Measurements from ENCODE around the gene KRT33B. TPM values are rescaled to one million over a fixed set of nuclear protein-coding genes. Genes with fewer than 3 reads are reported as not detected.
"Not testable (repeated sequence)": the region's sequence is repeated elsewhere in the genome, so short reads cannot be mapped to it uniquely, and the experiment has no call there.

Gene KRT33B
- total RNA-seq, 1 donor: under 0.01 TPM

DNA sequence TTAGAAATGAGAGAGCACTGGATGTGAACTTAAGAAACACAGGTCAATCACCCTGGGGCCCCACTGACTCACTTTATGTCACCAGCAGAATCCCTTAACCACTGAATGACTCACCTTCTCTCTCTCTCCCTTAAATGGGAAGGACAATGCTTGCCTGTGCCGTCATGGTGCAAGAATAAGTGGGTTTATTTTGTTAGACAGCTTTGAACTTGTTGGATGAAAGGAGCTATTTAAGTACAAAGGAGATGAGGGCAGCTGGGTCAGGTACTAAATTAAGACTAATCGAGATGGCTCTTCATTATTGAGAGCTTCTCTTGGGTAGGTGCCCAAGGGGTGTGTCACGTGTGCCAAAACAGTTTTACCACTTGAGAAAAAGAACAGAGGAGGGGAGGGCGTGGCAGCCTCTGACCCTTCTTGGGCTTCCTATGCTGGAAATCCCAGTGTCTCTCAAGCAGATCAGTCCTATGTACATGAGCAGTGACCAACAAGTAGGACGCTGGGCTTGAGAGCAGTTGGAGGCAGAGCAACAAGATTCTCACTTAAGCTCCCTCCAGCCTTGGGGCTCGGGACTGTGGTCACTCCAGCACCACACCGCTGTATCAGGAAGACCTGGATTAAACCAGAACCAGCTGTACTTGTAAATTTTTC is 34.5 kb upstream of the KRT33B start:
- no peak overlapping the region for H3K4me3 ChIP-seq (ENCODE audit: low read depth, low read length)
- TF ChIP-seq, protein P1, sequence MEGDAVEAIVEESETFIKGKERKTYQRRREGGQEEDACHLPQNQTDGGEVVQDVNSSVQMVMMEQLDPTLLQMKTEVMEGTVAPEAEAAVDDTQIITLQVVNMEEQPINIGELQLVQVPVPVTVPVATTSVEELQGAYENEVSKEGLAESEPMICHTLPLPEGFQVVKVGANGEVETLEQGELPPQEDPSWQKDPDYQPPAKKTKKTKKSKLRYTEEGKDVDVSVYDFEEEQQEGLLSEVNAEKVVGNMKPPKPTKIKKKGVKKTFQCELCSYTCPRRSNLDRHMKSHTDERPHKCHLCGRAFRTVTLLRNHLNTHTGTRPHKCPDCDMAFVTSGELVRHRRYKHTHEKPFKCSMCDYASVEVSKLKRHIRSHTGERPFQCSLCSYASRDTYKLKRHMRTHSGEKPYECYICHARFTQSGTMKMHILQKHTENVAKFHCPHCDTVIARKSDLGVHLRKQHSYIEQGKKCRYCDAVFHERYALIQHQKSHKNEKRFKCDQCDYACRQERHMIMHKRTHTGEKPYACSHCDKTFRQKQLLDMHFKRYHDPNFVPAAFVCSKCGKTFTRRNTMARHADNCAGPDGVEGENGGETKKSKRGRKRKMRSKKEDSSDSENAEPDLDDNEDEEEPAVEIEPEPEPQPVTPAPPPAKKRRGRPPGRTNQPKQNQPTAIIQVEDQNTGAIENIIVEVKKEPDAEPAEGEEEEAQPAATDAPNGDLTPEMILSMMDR (IDR thresholded peaks at IDR 0.05; ENCODE audit: insufficient read depth, low read depth, low read length): no peak
- peak; percentile 86 for DNase-seq (ENCODE audit: low read depth)

DNA sequence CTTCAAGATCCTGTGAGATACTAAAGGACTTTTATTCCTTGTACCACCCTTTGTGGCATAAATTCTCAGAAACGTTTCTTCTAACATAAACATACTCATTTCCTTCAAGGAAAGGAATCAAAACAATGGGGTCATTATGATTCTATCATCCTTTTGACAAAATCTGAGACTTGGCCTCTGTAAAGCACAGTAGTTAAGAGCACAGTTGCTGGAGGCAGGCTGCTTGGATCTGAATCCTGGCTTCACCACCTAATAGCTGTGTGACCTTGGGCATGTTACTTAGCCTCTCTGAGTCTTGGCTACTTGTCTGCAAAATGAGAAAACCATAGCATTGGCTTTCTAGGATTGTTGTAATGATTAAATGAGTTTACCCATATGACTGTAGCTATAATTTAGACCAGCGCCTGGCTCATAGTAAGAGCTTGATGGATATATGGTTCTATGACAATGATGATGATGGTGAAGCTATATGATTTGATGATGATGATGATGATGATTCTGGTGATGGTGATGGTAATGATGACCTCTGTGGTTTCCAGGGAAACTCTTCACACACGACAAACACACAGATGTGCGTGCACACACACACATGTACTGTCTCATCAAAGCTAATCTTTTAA is 33.9 kb upstream of the KRT33B start:
- TF ChIP-seq, protein P1 (IDR thresholded peaks at IDR 0.05; ENCODE audit: insufficient read depth, low read depth, low read length): no peak
- H3K4me3 ChIP-seq (ENCODE audit: low read depth, low read length): no peak overlapping the region
- DNase-seq (ENCODE audit: low read depth): no peak

DNA sequence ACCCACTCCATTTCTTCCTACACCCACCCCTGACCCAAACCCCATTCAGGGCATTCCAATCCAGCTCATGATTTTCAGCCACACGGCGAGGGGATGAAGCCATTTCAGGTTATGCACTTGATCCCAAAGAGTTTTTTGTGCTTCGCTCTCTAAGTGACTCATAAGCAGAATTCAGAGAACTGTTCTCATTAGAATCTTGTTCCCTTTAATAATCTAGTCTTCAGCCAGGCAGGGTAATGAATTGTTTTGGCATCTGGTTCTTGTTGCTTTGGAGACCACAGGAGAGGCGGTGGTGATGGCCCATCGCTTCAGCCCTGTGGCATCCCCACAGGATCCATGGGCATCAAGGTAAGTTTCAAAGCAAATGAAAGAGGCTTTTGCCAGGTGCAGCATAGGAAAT is 32.5 kb upstream of the KRT33B start:
- TF ChIP-seq, protein P1 (IDR thresholded peaks at IDR 0.05; ENCODE audit: insufficient read depth, low read depth, low read length): no peak
- H3K4me3 ChIP-seq (ENCODE audit: low read depth, low read length): no peak overlapping the region
- DNase-seq (ENCODE audit: low read depth): no peak

DNA sequence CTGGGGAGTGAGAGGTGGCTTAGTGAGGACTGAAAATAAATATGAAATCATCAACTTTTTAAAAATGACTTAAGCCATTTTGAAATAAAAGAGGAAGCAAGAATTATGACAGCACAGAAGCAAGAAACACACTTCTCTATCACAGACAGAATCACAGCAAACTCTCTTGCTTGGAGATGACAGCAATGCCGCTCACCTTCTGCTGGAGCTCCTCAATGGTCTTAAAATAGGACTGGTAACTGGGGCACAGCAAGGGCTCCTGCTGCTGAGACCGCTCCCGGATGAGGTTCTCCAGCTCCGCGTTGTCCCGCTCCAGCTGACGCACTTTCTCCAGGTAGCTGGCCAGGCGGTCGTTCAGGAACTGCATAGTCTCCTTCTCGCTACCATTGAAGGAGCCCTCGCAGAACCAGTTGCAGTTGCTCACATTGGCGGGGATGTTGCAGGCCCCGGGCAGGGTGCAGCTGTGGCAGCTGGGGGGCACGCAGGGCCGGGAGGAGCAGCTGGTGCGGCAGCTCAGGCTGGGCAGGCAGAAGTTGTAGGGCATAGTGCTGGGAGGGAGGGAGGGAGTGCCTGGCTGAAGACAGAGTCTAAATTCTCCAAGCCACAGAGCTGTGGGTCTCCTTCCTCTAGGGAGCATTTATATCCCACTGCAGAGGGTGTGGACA is 27.5 kb upstream of the KRT33B start, which contains the start of gene KRT31:
Gene KRT31 (minus strand): TSS at position 613 of the 665 bp plus-strand sequence. CDS start 69 bp downstream, at position 544.
- no peak for DNase-seq (ENCODE audit: low read depth)

DNA sequence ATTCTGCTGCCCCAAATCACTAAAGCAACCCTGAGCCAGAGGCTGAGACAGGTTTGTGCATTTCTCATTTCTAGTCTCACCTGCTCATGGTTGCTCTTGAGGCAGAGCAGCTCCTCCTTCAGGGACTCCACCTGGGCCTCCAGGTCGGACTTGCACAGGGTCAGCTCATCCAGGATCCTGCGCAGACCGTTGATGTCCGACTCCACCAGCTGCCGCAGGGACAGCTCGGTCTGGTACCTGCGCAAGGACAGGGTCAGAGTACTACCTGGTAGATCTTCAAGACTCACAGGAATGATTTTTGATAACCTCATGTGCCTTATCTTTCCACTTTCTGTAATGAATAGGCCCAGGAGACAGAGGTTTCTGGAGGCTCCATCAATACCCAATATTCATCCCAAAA is 26.7 kb upstream of the KRT33B start:
- no peak overlapping the region for H3K4me3 ChIP-seq (ENCODE audit: low read depth, low read length)
- DNase-seq (ENCODE audit: low read depth): no peak
- TF ChIP-seq, protein P1 (IDR thresholded peaks at IDR 0.05; ENCODE audit: insufficient read depth, low read depth, low read length): no peak

More for the DNA sequence above, 27.5 kb upstream of the KRT33B start, which contains the start of gene KRT31:
- H3K4me3 ChIP-seq (ENCODE audit: low read depth, low read length): no peak within 1 kb of the TSS
- TF ChIP-seq, protein P1 (IDR thresholded peaks at IDR 0.05; ENCODE audit: insufficient read depth, low read depth, low read length): no peak

- TF ChIP-seq, protein P1 (IDR thresholded peaks at IDR 0.05; ENCODE audit: insufficient read depth, low read depth, low read length): no peak
- no peak overlapping the region for H3K4me3 ChIP-seq (ENCODE audit: low read depth, low read length)
- no peak for DNase-seq (ENCODE audit: low read depth)
Measured at GRCh38 chr17:41395611-41396010, 26.0 kb upstream of the KRT33B start.

DNA sequence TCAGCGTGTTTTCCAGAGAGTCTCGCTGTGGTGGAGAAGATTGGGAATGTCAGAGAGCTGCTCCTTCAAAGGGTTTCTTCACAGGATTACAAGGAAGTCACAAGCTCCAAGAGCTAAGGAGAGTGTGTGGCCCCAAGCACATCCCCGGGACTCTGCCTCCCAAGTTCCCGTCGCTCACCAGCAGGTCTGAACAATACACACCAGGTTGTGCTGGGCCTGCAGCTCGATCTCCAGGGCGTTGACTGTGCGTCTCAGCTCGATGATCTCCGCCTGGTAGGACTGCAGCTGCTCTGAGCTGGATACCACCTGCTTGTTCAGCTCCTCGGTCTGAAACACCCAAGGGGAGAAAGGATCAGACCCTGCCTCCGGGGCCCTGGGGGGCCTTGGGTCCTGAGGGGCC is 25.4 kb upstream of the KRT33B start:
- not testable (repeated sequence) for H3K4me3 ChIP-seq (ENCODE audit: low read depth, low read length); DNase-seq (ENCODE audit: low read depth)

Measured in fibroblast of villous mesenchyme (primary cell).